ENCODE measurements around the gene SRXN1.

SRXN1 gene

GRCh38 chr20:609371-609964 is 43.5 kb downstream of the SRXN1 start:
- H3K27me3 ChIP-seq (replicated peaks): peaks cover 32% of the 10 kb centered on the region
- in situ Hi-C loops (cut with HindIII; ENCODE audit: low pct_ligation_motif_present, low sequenced_read_pairs): no loop called here

DNA sequence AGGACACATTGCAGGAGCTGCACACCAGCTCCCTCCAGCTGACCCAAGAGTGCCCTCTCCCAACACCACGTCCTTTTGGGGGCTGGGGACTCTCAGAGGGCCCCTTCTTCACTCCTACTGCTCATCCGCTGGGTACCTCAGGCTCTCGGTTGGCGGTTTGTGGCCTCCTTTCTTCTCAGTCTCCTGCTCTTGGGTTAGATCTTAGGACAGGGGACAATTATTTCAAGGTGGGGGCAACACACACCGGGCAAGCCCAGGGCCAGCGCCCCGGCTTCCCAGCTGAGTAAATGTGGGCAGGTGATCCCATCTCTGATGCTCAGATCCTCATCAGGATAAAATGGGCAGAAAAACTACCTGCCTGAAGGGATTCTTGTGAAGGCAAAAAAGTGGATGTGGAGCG is 44.0 kb downstream of the SRXN1 start:
- peaks cover 32% of the 10 kb centered on the region for H3K27me3 ChIP-seq (replicated peaks)
- H3K36me3 ChIP-seq (replicated peaks): no peaks in the 10 kb centered on the region

More at GRCh38 chr20:609371-609964, 43.5 kb downstream of the SRXN1 start:
- H3K4me3 ChIP-seq (ENCODE audit: low read depth, low read length): no peak overlapping the region
- H3K36me3 ChIP-seq (replicated peaks): no peaks in the 10 kb centered on the region
- DNase-seq: no peak
- no peak overlapping the region for H3K27ac ChIP-seq
- TF ChIP-seq CTCF (IDR thresholded peaks at IDR 0.05; ENCODE audit: low read depth, low read length, missing control alignments): no peak

GRCh38 chr20:607476-607875 is 45.5 kb downstream of the SRXN1 start:
- no peak for TF ChIP-seq CTCF (IDR thresholded peaks at IDR 0.05; ENCODE audit: low read depth, low read length, missing control alignments)
- Histone ChIP-seq H3K36me3 (replicated peaks) (no peaks in the 10 kb centered on the region), H3K4me3 (ENCODE audit: low read depth, low read length) (no peak overlapping the region), H3K27ac (no peak overlapping the region), H3K27me3 (replicated peaks) (peaks cover 30% of the 10 kb centered on the region)
- in situ Hi-C loops (cut with HindIII; ENCODE audit: low pct_ligation_motif_present, low sequenced_read_pairs): no loop called here
- no peak for DNase-seq

More for the DNA sequence above, 44.0 kb downstream of the SRXN1 start:
- TF ChIP-seq CTCF (IDR thresholded peaks at IDR 0.05; ENCODE audit: low read depth, low read length, missing control alignments): no peak
- in situ Hi-C loops (cut with HindIII; ENCODE audit: low pct_ligation_motif_present, low sequenced_read_pairs): no loop called here
- H3K4me3 ChIP-seq (ENCODE audit: low read depth, low read length): no peak overlapping the region
- no peak overlapping the region for H3K27ac ChIP-seq
- no peak for DNase-seq

GRCh38 chr20:605237-605636 is 47.8 kb downstream of the SRXN1 start:
- in situ Hi-C loops (cut with HindIII; ENCODE audit: low pct_ligation_motif_present, low sequenced_read_pairs): no loop called here
- no peak for TF ChIP-seq CTCF (IDR thresholded peaks at IDR 0.05; ENCODE audit: low read depth, low read length, missing control alignments)
- Histone ChIP-seq H3K36me3 (replicated peaks) (no peaks in the 10 kb centered on the region), H3K27ac (no peak overlapping the region), H3K4me3 (ENCODE audit: low read depth, low read length) (no peak overlapping the region), H3K27me3 (replicated peaks) (peaks cover 10% of the 10 kb centered on the region)
- DNase-seq: no peak

DNA sequence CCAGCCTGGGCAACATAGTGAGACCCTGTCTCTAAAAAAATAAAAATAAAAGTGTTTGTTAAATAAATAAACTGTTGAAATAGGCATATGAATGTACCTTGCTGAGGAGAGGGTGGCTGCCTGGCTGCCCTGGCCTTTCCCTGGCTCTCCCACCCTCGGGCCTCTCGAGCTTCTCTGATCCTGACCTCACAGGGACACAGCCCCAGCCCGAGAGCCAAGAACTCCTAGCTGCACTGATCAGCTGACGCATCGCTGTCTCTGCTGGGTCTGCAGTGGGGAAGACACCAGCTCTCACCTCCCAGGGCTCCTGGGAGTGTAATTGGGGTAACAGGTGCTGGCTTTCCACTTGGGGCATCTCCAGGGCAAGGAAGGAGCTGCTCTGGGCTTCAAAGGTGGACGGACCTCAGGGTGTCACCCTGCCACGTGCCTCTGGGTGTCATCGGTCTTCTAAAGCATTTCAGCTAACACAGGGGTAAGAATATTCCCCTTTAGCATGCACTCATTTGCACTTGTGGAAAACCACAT is 49.8 kb downstream of the SRXN1 start:
- Histone ChIP-seq H3K27ac (no peak overlapping the region), H3K4me3 (ENCODE audit: low read depth, low read length) (no peak overlapping the region), H3K27me3 (replicated peaks) (no peaks in the 10 kb centered on the region), H3K36me3 (replicated peaks) (no peaks in the 10 kb centered on the region)
- DNase-seq: no peak
- in situ Hi-C loops (cut with HindIII; ENCODE audit: low pct_ligation_motif_present, low sequenced_read_pairs): no loop called here
- no peak for TF ChIP-seq CTCF (IDR thresholded peaks at IDR 0.05; ENCODE audit: low read depth, low read length, missing control alignments)

Data from brain microvascular endothelial cell (primary cell).